A673 (cell line): Measurements from ENCODE around the gene TUBGCP3. TPM values are rescaled to one million over a fixed set of nuclear protein-coding genes. Genes with fewer than 3 reads are reported as not detected.

Source experiments
- BruUV-seq: library from RNA; stranded (reverse); fragments of 400-500 nt; replicated peaks from 2 replicates; lab custom pipeline; 2021; lab: Mats Ljungman, UMichigan
- CTCF ChIA-PET: fragments of 300-600 bp; sonication (Branson Sonifier 250); formaldehyde crosslinking; loops from one replicate; lab custom pipeline; 2022; ENCODE audit warnings: antibody characterized with exemption; lab: Charles Lee
- POLR2A ChIA-PET: fragments of 300-600 bp; sonication (Branson Sonifier 250); formaldehyde crosslinking; loops from one replicate; lab custom pipeline; 2022; ENCODE audit warnings: antibody characterized with exemption; ENCODE audit not compliant: low non-redundant PET; lab: Charles Lee
- DNase-seq: peaks from one replicate; pipeline ENCODE4 v3.0.0-alpha.2; 2015; ENCODE audit warnings: low spot score
- H3K27ac ChIP-seq: fragments of 200-600 bp; sonication (generic); 2 replicates; pipeline ENCODE4 v1.5.1; 2016; ENCODE audit warnings: mixed run types, low read depth, mild to moderate bottlenecking, mixed read lengths, antibody characterized with exemption, low read length; ENCODE audit not compliant: poor library complexity, severe bottlenecking
- H3K27me3 ChIP-seq: fragments of 200-600 bp; sonication (generic); replicated peaks from 2 replicates; pipeline ENCODE4 v1.6.1; 2017; ENCODE audit warnings: mixed run types, low read depth, mild to moderate bottlenecking, mixed read lengths, antibody characterized with exemption, low read length; ENCODE audit not compliant: insufficient read depth, poor library complexity
- H3K36me3 ChIP-seq: fragments of 200-600 bp; sonication (generic); 2 replicates; pipeline ENCODE4 v1.6.1; 2016; ENCODE audit warnings: mixed run types, mild to moderate bottlenecking, mixed read lengths, antibody characterized with exemption, low read length; ENCODE audit not compliant: insufficient read depth, poor library complexity, severe bottlenecking
- H3K4me1 ChIP-seq: fragments of 200-600 bp; sonication (generic); 2 replicates; pipeline ENCODE4 v1.6.1; 2017; ENCODE audit warnings: mixed run types, mild to moderate bottlenecking, mixed read lengths, antibody characterized with exemption, low read length; ENCODE audit not compliant: insufficient read depth, poor library complexity, severe bottlenecking
- H3K4me3 ChIP-seq: fragments of 200-600 bp; sonication (generic); 2 replicates; pipeline ENCODE4 v1.5.1; 2016; ENCODE audit warnings: low read depth, mixed run types, mild to moderate bottlenecking, mixed read lengths, low read length; ENCODE audit not compliant: poor library complexity, severe bottlenecking
- H3K9me3 ChIP-seq: fragments of 200-600 bp; sonication (generic); 2 replicates; pipeline ENCODE4 v1.6.1; 2016; ENCODE audit warnings: mixed run types, low read depth, mild to moderate bottlenecking, mixed read lengths, antibody characterized with exemption, low read length; ENCODE audit not compliant: poor library complexity, severe bottlenecking
- EZH2 ChIP-seq: fragments of 200-600 bp; sonication (generic); IDR thresholded peaks from 2 replicates; pipeline ENCODE4 v1.6.1; 2017; ENCODE audit warnings: borderline replicate concordance, low read depth, mild to moderate bottlenecking, mixed read lengths, antibody characterized with exemption, low read length; ENCODE audit not compliant: poor library complexity, severe bottlenecking
- intact Hi-C: fragments of 100-400 bp; cut with micrococcal nuclease; formaldehyde crosslinking; loops from one replicate; pipeline ENCODE4 v1.10.0; 2022; ENCODE audit not compliant: unreplicated experiment
- total RNA-seq: library from RNA; stranded (reverse); gene quantifications from 2 replicates; pipeline ENCODE4 v1.2.3, GENCODE V29; 2021
- TF ChIP-seq, protein P1 (sequence below): fragments of 300-800, 200-600 bp; sonication (generic); conservative IDR thresholded peaks from 2 replicates; pipeline ENCODE4 v1.5.1; 2017; ENCODE audit warnings: low read depth, mild to moderate bottlenecking, antibody characterized with exemption, low read length, moderate library complexity, mixed read lengths

TUBGCP3 gene
- total RNA-seq, 1 experiment from 2014 or later: 61.4 TPM

DNA sequence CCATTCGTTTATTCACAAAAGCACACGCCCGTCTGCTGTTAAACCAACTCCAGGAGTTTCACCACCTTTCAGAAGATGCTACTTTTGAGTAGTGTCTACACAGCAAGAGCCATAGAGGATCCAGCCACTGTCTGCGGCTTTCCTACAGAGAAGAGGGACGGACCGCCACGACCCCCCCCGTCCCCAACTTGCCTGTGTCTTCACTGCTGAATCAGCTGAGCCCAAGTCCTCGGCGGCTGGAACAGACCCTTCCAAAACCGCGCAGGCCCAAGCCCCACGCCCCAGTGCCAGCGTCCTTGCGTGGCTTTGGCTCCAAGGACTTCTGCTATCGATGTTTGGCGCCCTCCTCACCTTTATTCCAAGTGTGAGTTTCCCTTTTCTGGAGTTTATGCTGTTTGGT, 146.7 kb downstream of the TUBGCP3 start:
- Histone ChIP-seq H3K9me3 (peaks cover 8% of the 10 kb centered on the region), H3K4me3 (no peak overlapping the region), H3K4me1 (no peaks in the 10 kb centered on the region), H3K36me3 (no peaks in the 10 kb centered on the region), H3K27me3 (peaks cover 12% of the 10 kb centered on the region), H3K27ac (no peak overlapping the region)
- intact Hi-C loops: loop anchor here (5.0 kb wide), 1 partner anchor 339 kb away; no protein-coding TSS in a partner anchor
- TF ChIP-seq, protein P1, sequence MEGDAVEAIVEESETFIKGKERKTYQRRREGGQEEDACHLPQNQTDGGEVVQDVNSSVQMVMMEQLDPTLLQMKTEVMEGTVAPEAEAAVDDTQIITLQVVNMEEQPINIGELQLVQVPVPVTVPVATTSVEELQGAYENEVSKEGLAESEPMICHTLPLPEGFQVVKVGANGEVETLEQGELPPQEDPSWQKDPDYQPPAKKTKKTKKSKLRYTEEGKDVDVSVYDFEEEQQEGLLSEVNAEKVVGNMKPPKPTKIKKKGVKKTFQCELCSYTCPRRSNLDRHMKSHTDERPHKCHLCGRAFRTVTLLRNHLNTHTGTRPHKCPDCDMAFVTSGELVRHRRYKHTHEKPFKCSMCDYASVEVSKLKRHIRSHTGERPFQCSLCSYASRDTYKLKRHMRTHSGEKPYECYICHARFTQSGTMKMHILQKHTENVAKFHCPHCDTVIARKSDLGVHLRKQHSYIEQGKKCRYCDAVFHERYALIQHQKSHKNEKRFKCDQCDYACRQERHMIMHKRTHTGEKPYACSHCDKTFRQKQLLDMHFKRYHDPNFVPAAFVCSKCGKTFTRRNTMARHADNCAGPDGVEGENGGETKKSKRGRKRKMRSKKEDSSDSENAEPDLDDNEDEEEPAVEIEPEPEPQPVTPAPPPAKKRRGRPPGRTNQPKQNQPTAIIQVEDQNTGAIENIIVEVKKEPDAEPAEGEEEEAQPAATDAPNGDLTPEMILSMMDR: no peak
- TF ChIP-seq EZH2: no peak
- BruUV-seq: no TSS peak
- CTCF ChIA-PET: no interaction called here
- POLR2A ChIA-PET: no interaction called here
- DNase-seq: no peak

DNA sequence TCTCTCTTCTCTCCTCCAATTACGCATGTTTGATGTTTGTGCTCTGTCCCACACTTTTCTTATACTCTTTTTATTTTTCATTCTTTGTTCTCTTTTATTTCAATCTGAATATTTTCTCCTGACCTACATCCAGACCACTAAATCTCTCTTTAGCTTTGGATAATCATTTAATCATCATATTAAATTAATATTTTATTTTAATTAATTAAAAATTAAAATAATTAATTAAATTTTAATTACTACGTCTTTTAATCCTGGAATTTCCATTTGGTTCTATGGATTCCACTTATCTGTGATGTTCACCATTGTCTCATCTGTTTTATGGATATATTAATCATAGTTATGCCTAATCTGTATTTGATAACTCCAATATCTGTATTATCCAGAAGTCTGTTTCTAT, 149.4 kb downstream of the TUBGCP3 start:
- DNase-seq: no peak
- intact Hi-C loops: no loop called here
- TF ChIP-seq, protein P1: no peak
- no peak for TF ChIP-seq EZH2
- Histone ChIP-seq H3K4me1 (no peaks in the 10 kb centered on the region), H3K9me3 (peaks cover 8% of the 10 kb centered on the region), H3K36me3 (no peaks in the 10 kb centered on the region), H3K4me3 (no peak overlapping the region), H3K27ac (no peak overlapping the region), H3K27me3 (peaks cover 8% of the 10 kb centered on the region)
- POLR2A ChIA-PET: interaction anchor here (0.6 kb wide), 1 partner anchor 33 kb away, joined by 14 read pairs; no protein-coding TSS in a partner anchor
- CTCF ChIA-PET: no interaction called here
- BruUV-seq: no TSS peak

DNA sequence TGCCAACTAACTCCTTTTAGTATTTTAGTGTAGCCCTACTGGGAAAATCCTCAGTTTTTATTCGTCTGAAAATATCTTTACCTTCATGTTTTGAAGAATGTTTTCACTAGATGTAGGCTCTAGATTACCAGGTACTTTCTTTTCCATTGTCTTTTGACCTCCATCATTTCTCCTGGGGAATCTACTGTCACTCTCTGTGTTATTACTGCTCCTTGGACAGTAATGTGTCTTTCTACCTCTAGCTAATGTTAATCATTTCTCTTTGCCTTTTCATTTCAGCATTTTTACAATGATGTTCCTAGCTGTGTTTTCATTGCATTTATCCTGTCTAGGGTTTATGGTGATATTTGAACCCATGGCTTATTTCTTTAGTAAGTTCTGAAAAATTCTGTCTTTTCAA, 149.9 kb downstream of the TUBGCP3 start:
- no peak overlapping the region for H3K4me3 ChIP-seq
- H3K36me3 ChIP-seq: no peaks in the 10 kb centered on the region
- peaks cover 5% of the 10 kb centered on the region for H3K27me3 ChIP-seq
- no peak for DNase-seq
- CTCF ChIA-PET: no interaction called here
- BruUV-seq: no TSS peak
- no peak overlapping the region for H3K27ac ChIP-seq
- H3K4me1 ChIP-seq: no peaks in the 10 kb centered on the region
- intact Hi-C loops: no loop called here
- no peak for TF ChIP-seq EZH2
- TF ChIP-seq, protein P1: no peak
- peaks cover 8% of the 10 kb centered on the region for H3K9me3 ChIP-seq
- POLR2A ChIA-PET: no interaction called here
